ENCODE measurements around the gene GPR39. TPM values are rescaled to one million over a fixed set of nuclear protein-coding genes. Genes with fewer than 3 reads are reported as not detected.
A peak's percentile ranks its signal among the peaks of the same experiment; 100 is the strongest.

Gene GPR39
- total RNA-seq, 2 donors from 2014 or later, result 7.3 to 9.6 TPM

GRCh38 chr2:132384491-132385151 is 32.0 kb upstream of the GPR39 start:
- intact Hi-C loops (cut with DNase I), result no loop called here
- no peak for ATAC-seq
- Histone ChIP-seq H3K27ac (no peak overlapping the region), H3K4me1 (peaks cover 4% of the 10 kb centered on the region), H3K36me3 (replicated peaks in 1 of 2; ENCODE audit: insufficient read depth in 1 of 2, low read depth in 2 of 2) (no peaks in the 10 kb centered on the region), H3K4me3 (no peak overlapping the region), H3K9me3 (no peaks in the 10 kb centered on the region), H3K27me3 (no peaks in the 10 kb centered on the region)
- peak in 1 of 4 donors; percentile 16 for DNase-seq
- WGBS, 2 donors, result 48 to 61% methylated on average over 4 of the region's 4 CpGs
- no peak for TF ChIP-seq POLR2A (IDR thresholded peaks at IDR 0.05)
- TF ChIP-seq CTCF (IDR thresholded peaks at IDR 0.05), result no peak

GRCh38 chr2:132387126-132387525 is 29.5 kb upstream of the GPR39 start:
- TF ChIP-seq POLR2A (IDR thresholded peaks at IDR 0.05) (no peak), CTCF (IDR thresholded peaks at IDR 0.05) (no peak)
- no peaks in the 10 kb centered on the region for H3K36me3 ChIP-seq (replicated peaks in 1 of 2; ENCODE audit: insufficient read depth in 1 of 2, low read depth in 2 of 2)
- H3K27me3 ChIP-seq, result no peaks in the 10 kb centered on the region
- intact Hi-C loops (cut with DNase I), result no loop called here
- H3K9me3 ChIP-seq, result no peaks in the 10 kb centered on the region
- H3K4me3 ChIP-seq, result no peak overlapping the region
- 68 to 89% methylated on average over 1 of the region's 1 CpG for WGBS, 2 donors
- ATAC-seq (no peak), DNase-seq (no peak)
- peaks cover 4% of the 10 kb centered on the region for H3K4me1 ChIP-seq
- no peak overlapping the region for H3K27ac ChIP-seq

GRCh38 chr2:132390076-132390475 is 26.5 kb upstream of the GPR39 start:
- no peak for ATAC-seq
- WGBS, 2 donors, result 84 to 98% methylated on average over 3 of the region's 3 CpGs
- H3K36me3 ChIP-seq (replicated peaks in 1 of 2; ENCODE audit: insufficient read depth in 1 of 2, low read depth in 2 of 2), result no peaks in the 10 kb centered on the region

GRCh38 chr2:132391378-132391777 is 25.2 kb upstream of the GPR39 start:
- DNase-seq (no peak), ATAC-seq (no peak)
- no peaks in the 10 kb centered on the region for H3K36me3 ChIP-seq (replicated peaks in 1 of 2; ENCODE audit: insufficient read depth in 1 of 2, low read depth in 2 of 2)
- no peak overlapping the region for H3K4me3 ChIP-seq
- H3K9me3 ChIP-seq, result no peaks in the 10 kb centered on the region
- no peaks in the 10 kb centered on the region for H3K4me1 ChIP-seq
- WGBS, 2 donors, result 39 to 73% methylated on average over 3 of the region's 3 CpGs
- H3K27me3 ChIP-seq, result no peaks in the 10 kb centered on the region
- TF ChIP-seq CTCF (IDR thresholded peaks at IDR 0.05), result no peak
- TF ChIP-seq POLR2A (IDR thresholded peaks at IDR 0.05), result no peak
- no peak overlapping the region for H3K27ac ChIP-seq
- intact Hi-C loops (cut with DNase I), result no loop called here

More at GRCh38 chr2:132390076-132390475, 26.5 kb upstream of the GPR39 start:
- no peak overlapping the region for H3K4me3 ChIP-seq
- no peak for DNase-seq
- no peak for TF ChIP-seq CTCF (IDR thresholded peaks at IDR 0.05)
- TF ChIP-seq POLR2A (IDR thresholded peaks at IDR 0.05), result no peak
- no peak overlapping the region for H3K27ac ChIP-seq
- no peaks in the 10 kb centered on the region for H3K4me1 ChIP-seq
- H3K9me3 ChIP-seq, result no peaks in the 10 kb centered on the region
- no peaks in the 10 kb centered on the region for H3K27me3 ChIP-seq
- intact Hi-C loops (cut with DNase I), result no loop called here

GRCh38 chr2:132392221-132392620 is 24.4 kb upstream of the GPR39 start:
- DNase-seq (no peak), ATAC-seq (no peak)
- Histone ChIP-seq H3K36me3 (replicated peaks in 1 of 2; ENCODE audit: insufficient read depth in 1 of 2, low read depth in 2 of 2) (no peaks in the 10 kb centered on the region), H3K27me3 (no peaks in the 10 kb centered on the region), H3K4me1 (no peaks in the 10 kb centered on the region), H3K9me3 (no peaks in the 10 kb centered on the region), H3K27ac (no peak overlapping the region), H3K4me3 (no peak overlapping the region)
- TF ChIP-seq POLR2A (IDR thresholded peaks at IDR 0.05) (no peak), CTCF (IDR thresholded peaks at IDR 0.05) (no peak)
- WGBS, 2 donors, result 51 to 54% methylated on average over 2 of the region's 2 CpGs
- intact Hi-C loops (cut with DNase I), result no loop called here

Data from body of pancreas (tissue), 4 donors.